Measurements from ENCODE around the gene ZNF562. TPM values are rescaled to one million over a fixed set of nuclear protein-coding genes. Genes with fewer than 3 reads are reported as not detected.

Gene ZNF562
- 56.4 and 56.5 TPM in 2 replicates for total RNA-seq (2022)
- Bru-seq, nascent RNA, result percentile 95 among the genes with signal in this experiment
- percentile 92 among the genes with signal in this experiment for BruChase-seq, experiment 1, labeled RNA remaining after a 6-hour chase
- BruChase-seq, experiment 2, labeled RNA remaining after a 2-hour chase, result percentile 98 among the genes with signal in this experiment
- long read RNA-seq, transcript ZNF562-202 (6 exons, 2,111 nt), result major isoform, 5 of 20 reads
- long read RNA-seq, partial matches to known transcripts, result 0 of 20 reads
- long read RNA-seq, other reads (novel, unspliced or antisense), result 14 of 20 reads

DNA sequence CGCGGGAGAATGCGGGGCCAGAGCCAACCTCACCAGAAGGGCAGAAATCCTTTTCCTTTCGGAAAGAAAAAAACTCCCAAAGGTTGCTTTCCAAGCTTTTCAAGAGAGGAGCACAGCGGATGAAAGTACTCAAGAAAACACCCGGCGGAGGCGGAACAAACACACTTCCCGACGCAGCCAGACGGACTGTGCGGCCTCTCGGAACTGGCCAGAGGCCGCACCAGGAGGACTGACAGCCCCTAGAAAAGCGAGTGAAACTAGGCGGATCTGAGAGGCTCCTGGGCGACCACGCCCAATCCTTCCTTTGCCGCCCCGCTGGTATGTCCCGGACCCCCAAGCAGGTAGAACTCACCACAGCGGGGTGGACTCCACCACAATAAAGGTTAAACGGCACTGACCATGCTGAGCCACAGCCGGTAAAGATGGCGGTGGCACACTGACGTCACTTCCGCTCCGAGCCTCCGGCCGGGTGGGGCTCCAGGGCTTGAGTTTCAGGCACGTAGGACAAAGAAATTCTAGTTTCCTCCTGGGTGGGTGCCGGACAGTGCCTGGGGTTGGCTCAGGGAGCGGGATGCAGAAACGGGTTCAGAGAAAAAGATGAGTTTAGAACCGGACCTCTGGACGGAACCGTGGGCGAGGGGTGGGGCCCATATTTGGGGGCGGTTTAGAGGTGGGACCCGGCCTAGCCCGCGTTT, at the start of gene ZNF562:
ZNF562 (minus strand) TSS at position 438 of the 695 bp plus-strand sequence. CDS start 14,356 bp downstream, outside the sequence.
- intact Hi-C loops (cut with micrococcal nuclease), result loop anchor here (1.0 kb wide), 1 partner anchor 93 kb away; the partner anchor contains the start of gene ZNF846
- no peaks in the 10 kb centered on the region for H3K27me3 Mint-ChIP-seq (ENCODE audit: insufficient read depth, unreplicated experiment)
- H3K9me3 Mint-ChIP-seq (ENCODE audit: unreplicated experiment), result peaks cover 23% of the 10 kb centered on the region
- H3K4me3 Mint-ChIP-seq (ENCODE audit: unreplicated experiment), result peak within 1 kb of the TSS; percentile 95
- ChIA-PET POLR2A (interaction anchor here (0.7 to 3.4 kb wide), 5 partner anchors 31 to 108 kb away, joined by 3 to 34 read pairs (median 5); partner anchors contain the start of gene ZNF846), CTCF (interaction anchor here (0.8 to 1.5 kb wide), 2 partner anchors 12 to 116 kb away, joined by 4 to 6 read pairs; no protein-coding TSS in a partner anchor)
- TF ChIP-seq, protein P1, sequence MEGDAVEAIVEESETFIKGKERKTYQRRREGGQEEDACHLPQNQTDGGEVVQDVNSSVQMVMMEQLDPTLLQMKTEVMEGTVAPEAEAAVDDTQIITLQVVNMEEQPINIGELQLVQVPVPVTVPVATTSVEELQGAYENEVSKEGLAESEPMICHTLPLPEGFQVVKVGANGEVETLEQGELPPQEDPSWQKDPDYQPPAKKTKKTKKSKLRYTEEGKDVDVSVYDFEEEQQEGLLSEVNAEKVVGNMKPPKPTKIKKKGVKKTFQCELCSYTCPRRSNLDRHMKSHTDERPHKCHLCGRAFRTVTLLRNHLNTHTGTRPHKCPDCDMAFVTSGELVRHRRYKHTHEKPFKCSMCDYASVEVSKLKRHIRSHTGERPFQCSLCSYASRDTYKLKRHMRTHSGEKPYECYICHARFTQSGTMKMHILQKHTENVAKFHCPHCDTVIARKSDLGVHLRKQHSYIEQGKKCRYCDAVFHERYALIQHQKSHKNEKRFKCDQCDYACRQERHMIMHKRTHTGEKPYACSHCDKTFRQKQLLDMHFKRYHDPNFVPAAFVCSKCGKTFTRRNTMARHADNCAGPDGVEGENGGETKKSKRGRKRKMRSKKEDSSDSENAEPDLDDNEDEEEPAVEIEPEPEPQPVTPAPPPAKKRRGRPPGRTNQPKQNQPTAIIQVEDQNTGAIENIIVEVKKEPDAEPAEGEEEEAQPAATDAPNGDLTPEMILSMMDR (IDR thresholded peaks at IDR 0.05; ENCODE audit: unreplicated experiment), result no peak
- TSS peak; percentile 82 for BruUV-seq (replicated peaks)
- DNase-seq (ENCODE audit: unreplicated experiment), result peak; percentile 89
- peaks cover 54% of the 10 kb centered on the region for H3K36me3 Mint-ChIP-seq (ENCODE audit: insufficient read depth, unreplicated experiment)
- peak within 1 kb of the TSS; percentile 99 for H3K27ac Mint-ChIP-seq (ENCODE audit: low read depth, unreplicated experiment)
- H3K4me1 Mint-ChIP-seq (ENCODE audit: insufficient read depth, unreplicated experiment), result peaks cover 11% of the 10 kb centered on the region

DNA sequence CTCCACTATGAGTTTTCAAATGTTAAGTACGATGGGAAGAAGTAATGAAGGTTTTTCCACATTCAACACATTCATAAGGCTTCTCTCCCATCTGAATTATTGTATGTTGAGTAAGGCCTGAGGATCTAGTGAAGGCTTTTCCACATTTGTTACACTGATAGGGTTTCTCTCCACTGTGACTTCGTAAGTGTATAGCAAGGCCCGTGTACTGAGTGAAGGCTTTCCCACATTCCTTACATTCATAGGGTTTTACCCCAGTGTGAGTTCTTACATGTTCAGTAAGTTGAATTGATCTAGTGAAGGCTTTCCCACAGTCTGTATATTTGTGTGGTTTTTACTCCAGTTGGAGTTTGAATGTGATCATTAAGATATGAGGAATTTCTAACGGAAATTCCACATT, 49.3 kb upstream of the ZNF562 start:
- TF ChIP-seq, protein P1 (IDR thresholded peaks at IDR 0.05; ENCODE audit: unreplicated experiment), result no peak
- no peak overlapping the region for H3K27ac Mint-ChIP-seq (ENCODE audit: low read depth, unreplicated experiment)
- H3K36me3 Mint-ChIP-seq (ENCODE audit: insufficient read depth, unreplicated experiment), result no peaks in the 10 kb centered on the region
- POLR2A ChIA-PET, result no interaction called here
- H3K27me3 Mint-ChIP-seq (ENCODE audit: insufficient read depth, unreplicated experiment), result no peaks in the 10 kb centered on the region
- no peak overlapping the region for H3K4me3 Mint-ChIP-seq (ENCODE audit: unreplicated experiment)
- BruUV-seq (replicated peaks), result no TSS peak
- CTCF ChIA-PET, result no interaction called here
- no peaks in the 10 kb centered on the region for H3K9me3 Mint-ChIP-seq (ENCODE audit: unreplicated experiment)
- no peak for DNase-seq (ENCODE audit: unreplicated experiment)
- peaks cover 9% of the 10 kb centered on the region for H3K4me1 Mint-ChIP-seq (ENCODE audit: insufficient read depth, unreplicated experiment)
- intact Hi-C loops (cut with micrococcal nuclease), result no loop called here

DNA sequence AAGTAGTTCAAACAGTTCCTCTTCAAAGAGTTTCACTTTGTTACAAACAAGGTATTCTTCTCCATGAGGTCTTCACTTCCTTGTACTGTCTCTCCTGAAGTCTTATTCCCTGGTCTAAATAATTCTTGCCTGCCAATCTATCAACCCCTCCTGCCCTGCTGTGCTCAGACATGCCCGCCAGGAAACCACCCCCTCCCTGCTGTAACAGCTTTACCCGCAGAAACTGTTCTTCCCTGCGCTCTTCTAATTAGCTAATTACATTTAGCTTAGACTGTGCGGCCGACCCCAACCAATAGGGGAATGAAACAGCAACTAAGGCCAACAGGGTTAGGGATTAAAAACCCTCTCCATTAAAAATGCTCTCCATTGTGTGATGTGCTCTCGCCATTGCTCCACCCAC, 47.0 kb upstream of the ZNF562 start:
- CTCF ChIA-PET, result interaction anchor here (0.8 kb wide), 3 partner anchors 10 to 1368 kb away, joined by 3 read pairs; no protein-coding TSS in a partner anchor
- peaks cover 9% of the 10 kb centered on the region for H3K4me1 Mint-ChIP-seq (ENCODE audit: insufficient read depth, unreplicated experiment)
- peak; percentile 11 for DNase-seq (ENCODE audit: unreplicated experiment)
- no peaks in the 10 kb centered on the region for H3K27me3 Mint-ChIP-seq (ENCODE audit: insufficient read depth, unreplicated experiment)
- peaks cover 9% of the 10 kb centered on the region for H3K9me3 Mint-ChIP-seq (ENCODE audit: unreplicated experiment)
- no peaks in the 10 kb centered on the region for H3K36me3 Mint-ChIP-seq (ENCODE audit: insufficient read depth, unreplicated experiment)
- no TSS peak for BruUV-seq (replicated peaks)
- TF ChIP-seq, protein P1 (IDR thresholded peaks at IDR 0.05; ENCODE audit: unreplicated experiment), result no peak
- POLR2A ChIA-PET, result interaction anchor here (0.6 to 2.7 kb wide), 4 partner anchors 10 to 1400 kb away, joined by 3 to 14 read pairs (median 4); partner anchors contain the start of genes RPS28 and ZNF846
- H3K4me3 Mint-ChIP-seq (ENCODE audit: unreplicated experiment), result peak overlapping the region; percentile 27
- peak overlapping the region; percentile 62 for H3K27ac Mint-ChIP-seq (ENCODE audit: low read depth, unreplicated experiment)
- intact Hi-C loops (cut with micrococcal nuclease), result no loop called here

DNA sequence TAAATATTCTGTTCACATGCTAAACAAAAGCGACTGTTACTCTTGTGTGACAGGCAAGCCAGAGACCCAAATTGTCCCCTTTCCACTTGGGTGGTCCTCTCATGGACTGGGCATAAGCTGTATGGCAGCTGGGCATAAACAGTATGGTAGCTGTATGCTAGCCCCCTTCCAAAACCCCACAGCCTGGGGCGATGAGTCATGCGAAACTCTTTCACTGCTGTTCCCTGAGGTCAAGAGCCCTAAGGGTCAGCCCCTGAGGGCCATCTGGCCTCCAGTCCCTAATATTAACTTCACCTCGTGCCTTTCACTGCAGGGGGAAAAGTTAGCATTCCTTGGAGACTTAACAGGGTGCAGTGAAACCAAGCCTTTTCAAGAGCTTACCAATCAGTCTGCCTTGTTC, 45.6 kb upstream of the ZNF562 start:
- no TSS peak for BruUV-seq (replicated peaks)
- TF ChIP-seq, protein P1 (IDR thresholded peaks at IDR 0.05; ENCODE audit: unreplicated experiment), result no peak
- intact Hi-C loops (cut with micrococcal nuclease), result no loop called here
- no peaks in the 10 kb centered on the region for H3K27me3 Mint-ChIP-seq (ENCODE audit: insufficient read depth, unreplicated experiment)
- peaks cover 9% of the 10 kb centered on the region for H3K9me3 Mint-ChIP-seq (ENCODE audit: unreplicated experiment)
- CTCF ChIA-PET, result no interaction called here
- H3K4me1 Mint-ChIP-seq (ENCODE audit: insufficient read depth, unreplicated experiment), result peaks cover 9% of the 10 kb centered on the region
- no peak overlapping the region for H3K27ac Mint-ChIP-seq (ENCODE audit: low read depth, unreplicated experiment)
- no peak overlapping the region for H3K4me3 Mint-ChIP-seq (ENCODE audit: unreplicated experiment)
- no peak for DNase-seq (ENCODE audit: unreplicated experiment)
- no peaks in the 10 kb centered on the region for H3K36me3 Mint-ChIP-seq (ENCODE audit: insufficient read depth, unreplicated experiment)
- POLR2A ChIA-PET, result interaction anchor here (2.7 kb wide), 1 partner anchor 48 kb away, joined by 14 read pairs; the partner anchor contains the start of gene ZNF846

Data from MCF 10A (cell line).